GM21786 (cell line): ENCODE measurements around the gene RANBP10.

Experiments
- ATAC-seq: cut with Tn5 transposase; IDR thresholded peaks from one replicate; pipeline ENCODE4 v1.9.1; 2021; ENCODE audit not compliant: unreplicated experiment

The RANBP10 gene

GRCh38 chr16:67679935-67680897 is 126.1 kb downstream of the RANBP10 start:
- ATAC-seq: no peak

DNA sequence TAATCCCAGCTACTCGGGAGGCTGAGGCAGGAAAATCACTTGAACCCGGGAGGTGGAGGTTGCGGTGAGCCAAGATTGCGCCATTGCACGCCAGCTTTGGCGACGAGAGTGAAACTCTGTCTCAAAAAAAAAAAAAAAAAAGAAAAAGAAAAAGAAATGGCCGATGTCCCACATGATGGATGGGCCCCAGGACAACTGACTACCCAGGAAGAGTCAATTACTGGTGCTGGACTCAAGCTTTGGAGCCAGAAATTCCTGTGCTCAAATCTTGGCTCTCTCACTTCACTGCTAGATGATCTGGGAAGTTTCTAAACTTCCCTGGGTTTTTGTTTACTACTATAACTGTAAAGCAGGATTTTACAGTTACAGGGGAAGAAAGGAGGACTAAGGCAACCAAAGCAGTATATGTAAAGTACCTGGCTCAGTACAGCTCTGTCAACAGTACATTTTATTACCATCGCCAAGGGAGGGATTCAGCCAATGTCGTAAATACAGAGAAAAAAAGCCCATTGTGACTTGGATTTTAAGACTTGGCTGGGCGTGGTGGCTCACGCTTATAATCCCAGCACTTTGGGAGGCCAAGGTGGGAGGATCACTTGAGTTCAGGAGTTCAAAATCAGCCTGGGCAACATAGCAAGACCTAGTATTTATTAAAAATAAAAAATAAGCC is 127.9 kb downstream of the RANBP10 start:
- ATAC-seq: no peak

GRCh38 chr16:67677712-67678111 is 128.6 kb downstream of the RANBP10 start:
- no peak for ATAC-seq

- ATAC-seq: no peak
Observed at GRCh38 chr16:67676939-67677338, 129.4 kb downstream of the RANBP10 start.

- no peak for ATAC-seq
Observed at GRCh38 chr16:67676516-67676915, 129.8 kb downstream of the RANBP10 start.

- ATAC-seq: no peak
Observed at GRCh38 chr16:67675999-67676398, 130.4 kb downstream of the RANBP10 start.

DNA sequence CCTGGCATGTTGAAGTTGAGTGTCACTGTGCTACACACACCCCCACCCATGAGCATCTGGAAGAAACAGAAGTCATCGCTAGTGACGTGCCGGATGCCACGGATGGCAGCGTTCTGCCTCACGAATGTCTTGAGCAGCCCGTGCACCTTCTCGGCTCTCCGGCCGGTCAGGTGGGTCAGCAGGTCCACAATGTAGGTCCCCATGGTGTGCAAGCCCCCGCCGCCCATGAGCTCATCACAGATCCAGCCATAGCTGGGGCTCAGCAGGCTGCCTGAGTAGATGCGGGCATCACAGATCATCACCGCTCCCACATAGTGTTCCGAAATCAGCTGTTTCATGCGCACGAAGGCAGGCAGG is 130.8 kb downstream of the RANBP10 start:
- no peak for ATAC-seq

GRCh38 chr16:67674851-67675578 is 131.3 kb downstream of the RANBP10 start:
- no peak for ATAC-seq

- ATAC-seq: no peak
Observed at GRCh38 chr16:67673712-67674580, 132.4 kb downstream of the RANBP10 start.
